Osteocyte (in vitro differentiated cells): ENCODE results near the gene TTC23L. TPM values are rescaled to one million over a fixed set of nuclear protein-coding genes. Genes with fewer than 3 reads are reported as not detected.

Experiments
- DNase-seq: peaks from one replicate; pipeline ENCODE4 v3.0.0; 2021; ENCODE audit warnings: mixed read lengths; ENCODE audit not compliant: unreplicated experiment; ENCODE audit errors: extremely low spot score
- H3K27ac Mint-ChIP-seq: one replicate; pipeline ENCODE4 v1.8.0; 2021; ENCODE audit warnings: mild to moderate bottlenecking, mixed read lengths; ENCODE audit not compliant: unreplicated experiment
- H3K27me3 Mint-ChIP-seq: one replicate; pipeline ENCODE4 v1.8.0; 2021; ENCODE audit warnings: mixed read lengths; ENCODE audit not compliant: unreplicated experiment
- H3K36me3 Mint-ChIP-seq: one replicate; pipeline ENCODE4 v1.8.0; 2021; ENCODE audit warnings: mixed read lengths; ENCODE audit not compliant: unreplicated experiment
- H3K4me1 Mint-ChIP-seq: one replicate; pipeline ENCODE4 v1.8.0; 2021; ENCODE audit warnings: mixed read lengths; ENCODE audit not compliant: unreplicated experiment
- H3K4me3 Mint-ChIP-seq: one replicate; pipeline ENCODE4 v1.8.0; 2021; ENCODE audit warnings: mild to moderate bottlenecking, moderate library complexity, mixed read lengths; ENCODE audit not compliant: unreplicated experiment
- H3K9me3 Mint-ChIP-seq: one replicate; pipeline ENCODE4 v1.8.0; 2021; ENCODE audit warnings: mixed read lengths; ENCODE audit not compliant: unreplicated experiment
- CTCF ChIP-seq: fragments of 200-600 bp; sonication (generic); IDR thresholded peaks from 2 replicates; pipeline ENCODE4 v1.5.0; 2021; ENCODE audit warnings: antibody characterized with exemption, mild to moderate bottlenecking, moderate library complexity
- total RNA-seq: library from RNA; stranded (reverse); gene quantifications from 2 replicates; pipeline ENCODE4 v1.2.1, GENCODE V29; 2021

Gene TTC23L
- total RNA-seq, 1 donor from 2014 or later, result 0.59 TPM

DNA sequence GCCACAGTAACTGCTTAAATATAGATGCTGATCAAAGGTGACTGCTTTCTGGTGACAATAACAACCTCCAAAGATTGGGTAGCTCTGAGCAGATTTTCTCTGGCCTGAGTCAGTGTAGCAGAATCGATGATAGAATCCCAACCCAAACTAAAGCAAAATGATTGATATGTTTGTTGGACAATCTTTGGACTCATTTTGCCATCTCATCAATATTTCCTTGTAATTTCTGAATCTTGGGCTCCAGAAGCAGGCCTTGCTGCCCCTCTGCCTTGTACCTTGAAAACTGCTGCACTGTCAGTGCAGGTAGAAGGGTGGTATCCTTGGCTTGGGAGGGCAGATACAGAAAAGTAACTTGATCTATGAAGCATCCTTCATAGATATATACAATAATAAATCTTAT is 18.9 kb downstream of the TTC23L start:
- no peak for TF ChIP-seq CTCF
- Mint-ChIP-seq H3K9me3 (no peaks in the 10 kb centered on the region), H3K27ac (no peak overlapping the region), H3K4me3 (no peak overlapping the region), H3K36me3 (no peaks in the 10 kb centered on the region), H3K4me1 (no peaks in the 10 kb centered on the region), H3K27me3 (peaks cover 12% of the 10 kb centered on the region)
- DNase-seq, result no peak

DNA sequence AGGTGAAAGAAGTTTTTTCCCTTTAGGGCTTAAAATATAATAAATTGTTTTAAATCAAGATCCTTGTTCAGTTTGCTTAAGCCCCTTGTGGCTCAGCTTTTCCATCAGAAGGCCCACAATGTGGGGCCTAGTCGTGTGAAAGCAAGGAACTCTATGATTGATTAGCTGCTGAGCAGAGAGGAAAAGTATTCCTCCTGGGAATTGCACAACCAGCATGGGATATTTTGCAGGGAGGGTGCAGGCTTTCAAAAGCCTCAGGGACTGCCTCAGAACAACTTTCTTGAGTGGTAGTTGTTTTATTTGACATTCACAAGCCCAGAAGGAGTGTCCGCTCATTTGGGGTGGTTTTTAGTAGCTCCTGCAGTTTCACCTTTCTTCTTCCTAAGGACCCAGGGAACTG is 19.8 kb downstream of the TTC23L start:
- DNase-seq, result no peak
- Mint-ChIP-seq H3K4me3 (no peak overlapping the region), H3K9me3 (no peaks in the 10 kb centered on the region), H3K4me1 (peaks cover 5% of the 10 kb centered on the region), H3K27ac (no peak overlapping the region), H3K36me3 (no peaks in the 10 kb centered on the region), H3K27me3 (peaks cover 12% of the 10 kb centered on the region)
- no peak for TF ChIP-seq CTCF

- H3K27me3 Mint-ChIP-seq, result peaks cover 12% of the 10 kb centered on the region
- H3K36me3 Mint-ChIP-seq, result no peaks in the 10 kb centered on the region
- H3K4me3 Mint-ChIP-seq, result no peak overlapping the region
- no peak for TF ChIP-seq CTCF
- no peak overlapping the region for H3K27ac Mint-ChIP-seq
- no peak for DNase-seq
- peaks cover 5% of the 10 kb centered on the region for H3K4me1 Mint-ChIP-seq
- H3K9me3 Mint-ChIP-seq, result no peaks in the 10 kb centered on the region
Measured at GRCh38 chr5:34859253-34859652, 20.3 kb downstream of the TTC23L start.

DNA sequence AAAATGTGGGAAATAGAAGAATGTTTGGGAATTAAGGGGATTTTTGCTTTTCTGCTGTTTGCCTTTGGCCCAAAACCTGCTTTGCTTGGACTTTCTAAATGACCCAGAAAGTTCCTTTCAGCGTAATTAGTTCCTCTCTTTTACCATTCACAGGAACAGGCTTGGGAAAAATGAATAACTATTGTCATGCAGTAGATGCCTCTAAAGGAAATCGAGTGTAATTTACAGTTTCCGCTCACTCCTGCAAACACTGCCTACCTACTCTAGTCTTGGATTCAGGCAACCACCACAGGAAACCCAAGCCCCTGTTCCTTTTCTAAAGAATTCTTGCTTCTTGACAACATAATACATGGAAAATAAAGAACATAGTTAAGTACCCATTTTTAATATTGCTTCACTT is 25.0 kb downstream of the TTC23L start:
- Mint-ChIP-seq H3K4me3 (no peak overlapping the region), H3K27me3 (no peaks in the 10 kb centered on the region), H3K27ac (no peak overlapping the region), H3K4me1 (peaks cover 12% of the 10 kb centered on the region), H3K9me3 (no peaks in the 10 kb centered on the region), H3K36me3 (no peaks in the 10 kb centered on the region)
- DNase-seq, result no peak
- TF ChIP-seq CTCF, result no peak

DNA sequence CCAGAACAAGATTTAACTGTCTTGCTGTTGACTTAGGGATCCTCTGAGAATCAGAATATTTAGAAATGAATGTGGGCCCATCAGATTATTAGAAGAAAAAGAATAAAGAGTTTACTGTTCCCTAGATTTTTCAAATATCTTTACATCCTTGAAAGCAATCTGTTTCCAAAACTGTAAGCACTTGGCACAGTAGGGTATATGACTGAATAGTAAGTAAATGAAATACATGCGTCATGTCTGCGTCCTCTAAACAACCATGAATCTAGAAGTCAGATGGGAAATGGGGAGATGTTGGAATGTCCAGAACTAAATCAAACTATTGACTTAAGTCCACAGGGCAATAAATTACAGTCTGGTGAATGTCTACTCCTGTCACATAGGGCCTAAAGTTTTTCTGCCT is 26.1 kb downstream of the TTC23L start:
- peaks cover 12% of the 10 kb centered on the region for H3K4me1 Mint-ChIP-seq
- TF ChIP-seq CTCF, result no peak
- no peak overlapping the region for H3K4me3 Mint-ChIP-seq
- H3K27me3 Mint-ChIP-seq, result no peaks in the 10 kb centered on the region
- H3K9me3 Mint-ChIP-seq, result no peaks in the 10 kb centered on the region
- no peaks in the 10 kb centered on the region for H3K36me3 Mint-ChIP-seq
- no peak overlapping the region for H3K27ac Mint-ChIP-seq
- DNase-seq, result no peak
